HepG2 (cell line): Measurements from ENCODE around the gene ANKRD6.

ENCODE experiments used
- CEBPZ ChIP-seq: IDR thresholded peaks from 2 replicates; pipeline ENCODE4 v1.6.1; 2012; ENCODE audit warnings: low read length, improper control_type of control experiment
- HOXA7 ChIP-seq: sonication (generic); formaldehyde crosslinking; IDR thresholded peaks from 2 replicates; pipeline ENCODE4 v1.8.1; 2022; ENCODE audit warnings: mild to moderate bottlenecking, missing genetic modification reagents, moderate library complexity
- JUNB ChIP-seq: sonication (generic); formaldehyde crosslinking; IDR thresholded peaks from 2 replicates; pipeline ENCODE4 v1.8.0; 2022; ENCODE audit warnings: missing genetic modification reagents, mild to moderate bottlenecking, borderline replicate concordance
- MIER3 ChIP-seq: IDR thresholded peaks from 2 replicates; pipeline ENCODE4 v1.6.1; 2016; ENCODE audit warnings: missing compliant biosample characterization, borderline replicate concordance
- NFIC ChIP-seq: IDR thresholded peaks from 2 replicates; pipeline ENCODE4 v1.6.1; 2012; ENCODE audit warnings: mild to moderate bottlenecking, low read length, inconsistent platforms
- NR2F1 ChIP-seq, 2 experiments: fragments of 450-650 bp in 1 of 2; formaldehyde crosslinking in 1 of 2; IDR thresholded peaks; 2 replicates each; pipeline versions ENCODE4 v1.5.0 to v1.6.1; 2016 to 2020; ENCODE audit warnings: mild to moderate bottlenecking in 1 of 2, missing compliant biosample characterization in 1 of 2, missing genetic modification reagents in 1 of 2, moderate library complexity in 1 of 2
- POLR2AphosphoS5 ChIP-seq: IDR thresholded peaks from 2 replicates; pipeline ENCODE4 v1.6.1; 2012; ENCODE audit warnings: low read depth, low read length
- SMARCE1 ChIP-seq: fragments of 450-650 bp; IDR thresholded peaks from 2 replicates; pipeline ENCODE4 v1.6.1; 2017; ENCODE audit warnings: borderline replicate concordance
- ZNF883 ChIP-seq: sonication (generic); formaldehyde crosslinking; IDR thresholded peaks from 2 replicates; pipeline ENCODE4 v1.5.1; 2020; ENCODE audit warnings: mild to moderate bottlenecking, missing genetic modification reagents; ENCODE audit errors: not compliant biosample characterization
- TF ChIP-seq, protein P1 (sequence below): sonication (generic); formaldehyde crosslinking; IDR thresholded peaks from 2 replicates; pipeline ENCODE4 v1.5.0; 2020; ENCODE audit warnings: mild to moderate bottlenecking, missing genetic modification reagents, moderate library complexity

GRCh38 chr6:89500611-89501010 is 67.7 kb downstream of the ANKRD6 start:
- no peak for TF ChIP-seq JUNB (CRISPR knock-in tag)
- no peak for TF ChIP-seq NR2F1 (CRISPR knock-in tag; IDR thresholded peaks at IDR 0.05)
- TF ChIP-seq MIER3 = no peak
- no peak for TF ChIP-seq NFIC
- TF ChIP-seq, protein P1, sequence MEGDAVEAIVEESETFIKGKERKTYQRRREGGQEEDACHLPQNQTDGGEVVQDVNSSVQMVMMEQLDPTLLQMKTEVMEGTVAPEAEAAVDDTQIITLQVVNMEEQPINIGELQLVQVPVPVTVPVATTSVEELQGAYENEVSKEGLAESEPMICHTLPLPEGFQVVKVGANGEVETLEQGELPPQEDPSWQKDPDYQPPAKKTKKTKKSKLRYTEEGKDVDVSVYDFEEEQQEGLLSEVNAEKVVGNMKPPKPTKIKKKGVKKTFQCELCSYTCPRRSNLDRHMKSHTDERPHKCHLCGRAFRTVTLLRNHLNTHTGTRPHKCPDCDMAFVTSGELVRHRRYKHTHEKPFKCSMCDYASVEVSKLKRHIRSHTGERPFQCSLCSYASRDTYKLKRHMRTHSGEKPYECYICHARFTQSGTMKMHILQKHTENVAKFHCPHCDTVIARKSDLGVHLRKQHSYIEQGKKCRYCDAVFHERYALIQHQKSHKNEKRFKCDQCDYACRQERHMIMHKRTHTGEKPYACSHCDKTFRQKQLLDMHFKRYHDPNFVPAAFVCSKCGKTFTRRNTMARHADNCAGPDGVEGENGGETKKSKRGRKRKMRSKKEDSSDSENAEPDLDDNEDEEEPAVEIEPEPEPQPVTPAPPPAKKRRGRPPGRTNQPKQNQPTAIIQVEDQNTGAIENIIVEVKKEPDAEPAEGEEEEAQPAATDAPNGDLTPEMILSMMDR (CRISPR knock-in tag) = no peak
- TF ChIP-seq SMARCE1 = no peak
- TF ChIP-seq POLR2AphosphoS5 = no peak
- TF ChIP-seq ZNF883 (CRISPR knock-in tag) = no peak
- TF ChIP-seq CEBPZ = no peak
- no peak for TF ChIP-seq HOXA7
